DMS53 (cell line): Measurements from ENCODE around the gene PAPPA.

Source experiments
- DNase-seq: peaks from one replicate; lab custom pipeline; 2025; lab: John Stamatoyannopoulos, UW

Gene PAPPA

GRCh38 chr9:116318468-116319374 is 165.1 kb downstream of the PAPPA start:
- DNase-seq = no peak

- no peak for DNase-seq
These were observed 165.9 kb downstream of the PAPPA start for GRCh38 chr9:116319480-116319879.

GRCh38 chr9:116320290-116320689 is 166.7 kb downstream of the PAPPA start:
- no peak for DNase-seq

GRCh38 chr9:116322521-116322920 is 168.9 kb downstream of the PAPPA start:
- DNase-seq = no peak

GRCh38 chr9:116323012-116323411 is 169.4 kb downstream of the PAPPA start:
- peak; percentile 45 for DNase-seq

- peak; percentile 79 for DNase-seq
These were observed 170.0 kb downstream of the PAPPA start for GRCh38 chr9:116323571-116323970.

- DNase-seq = peak; percentile 83
These were observed 172.3 kb downstream of the PAPPA start for GRCh38 chr9:116325924-116326323.

GRCh38 chr9:116327701-116328405 is 174.3 kb downstream of the PAPPA start:
- DNase-seq = no peak

- no peak for DNase-seq
These were observed 175.9 kb downstream of the PAPPA start for GRCh38 chr9:116329470-116329869.

- no peak for DNase-seq
These were observed 177.7 kb downstream of the PAPPA start for GRCh38 chr9:116331241-116331640.

- DNase-seq = no peak
These were observed 178.5 kb downstream of the PAPPA start for GRCh38 chr9:116332090-116332489.

GRCh38 chr9:116333254-116333653 is 179.7 kb downstream of the PAPPA start:
- DNase-seq = no peak

- DNase-seq = no peak
These were observed 181.1 kb downstream of the PAPPA start for GRCh38 chr9:116334546-116335150.

GRCh38 chr9:116335392-116335791 is 181.8 kb downstream of the PAPPA start:
- peak; percentile 8 for DNase-seq

- DNase-seq = peak; percentile 13
These were observed 182.7 kb downstream of the PAPPA start for GRCh38 chr9:116336133-116336862.

GRCh38 chr9:116337015-116337414 is 183.4 kb downstream of the PAPPA start:
- peak; percentile 71 for DNase-seq

GRCh38 chr9:116340270-116340669 is 186.7 kb downstream of the PAPPA start:
- no peak for DNase-seq

- peak; percentile 8 for DNase-seq
These were observed 188.5 kb downstream of the PAPPA start for GRCh38 chr9:116342061-116342460.

- no peak for DNase-seq
These were observed 189.3 kb downstream of the PAPPA start for GRCh38 chr9:116342941-116343340.

- no peak for DNase-seq
These were observed 190.8 kb downstream of the PAPPA start for GRCh38 chr9:116344416-116344815.

GRCh38 chr9:116345393-116345792 is 191.8 kb downstream of the PAPPA start:
- peak; percentile 65 for DNase-seq

- peak; percentile 15 for DNase-seq
These were observed 192.2 kb downstream of the PAPPA start for GRCh38 chr9:116345817-116346216.
